Hepatocyte (in vitro differentiated cells): ENCODE data around the gene GTSE1.

Experiments
- EZH2 ChIP-seq: fragments of 200-600 bp; sonication (generic); IDR thresholded peaks from 2 replicates; pipeline ENCODE4 v1.6.1; 2016; ENCODE audit warnings: antibody characterized with exemption, mild to moderate bottlenecking, borderline replicate concordance
- TF ChIP-seq, protein P1 (sequence below): fragments of 200-600 bp; sonication (generic); IDR thresholded peaks from 2 replicates; pipeline ENCODE4 v1.5.1; 2016; ENCODE audit warnings: antibody characterized with exemption, mild to moderate bottlenecking; ENCODE audit not compliant: poor library complexity

DNA sequence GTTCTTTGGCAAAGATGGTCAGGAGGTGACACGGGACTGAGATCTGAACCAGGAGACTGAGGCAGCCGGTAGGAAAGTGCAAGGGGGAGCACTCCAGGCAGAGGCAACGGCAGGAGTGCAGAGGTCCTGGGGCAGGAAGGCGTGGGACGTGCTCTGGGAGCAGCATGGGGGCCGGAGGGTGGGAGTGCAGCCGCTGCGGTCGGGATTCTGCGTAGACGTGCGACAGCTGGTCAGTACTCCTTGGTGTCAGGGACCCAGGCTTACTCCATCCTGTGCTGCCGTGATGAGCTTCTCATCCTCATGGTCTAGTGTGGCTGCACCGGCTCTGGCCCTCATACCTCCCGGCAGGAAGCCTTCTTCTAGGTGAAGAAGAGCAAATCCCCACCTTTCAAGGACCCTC lies 21.9 kb downstream of the GTSE1 start:
- TF ChIP-seq, protein P1, sequence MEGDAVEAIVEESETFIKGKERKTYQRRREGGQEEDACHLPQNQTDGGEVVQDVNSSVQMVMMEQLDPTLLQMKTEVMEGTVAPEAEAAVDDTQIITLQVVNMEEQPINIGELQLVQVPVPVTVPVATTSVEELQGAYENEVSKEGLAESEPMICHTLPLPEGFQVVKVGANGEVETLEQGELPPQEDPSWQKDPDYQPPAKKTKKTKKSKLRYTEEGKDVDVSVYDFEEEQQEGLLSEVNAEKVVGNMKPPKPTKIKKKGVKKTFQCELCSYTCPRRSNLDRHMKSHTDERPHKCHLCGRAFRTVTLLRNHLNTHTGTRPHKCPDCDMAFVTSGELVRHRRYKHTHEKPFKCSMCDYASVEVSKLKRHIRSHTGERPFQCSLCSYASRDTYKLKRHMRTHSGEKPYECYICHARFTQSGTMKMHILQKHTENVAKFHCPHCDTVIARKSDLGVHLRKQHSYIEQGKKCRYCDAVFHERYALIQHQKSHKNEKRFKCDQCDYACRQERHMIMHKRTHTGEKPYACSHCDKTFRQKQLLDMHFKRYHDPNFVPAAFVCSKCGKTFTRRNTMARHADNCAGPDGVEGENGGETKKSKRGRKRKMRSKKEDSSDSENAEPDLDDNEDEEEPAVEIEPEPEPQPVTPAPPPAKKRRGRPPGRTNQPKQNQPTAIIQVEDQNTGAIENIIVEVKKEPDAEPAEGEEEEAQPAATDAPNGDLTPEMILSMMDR = no peak
- TF ChIP-seq EZH2 = no peak
